Suprapubic skin (tissue), 4 donors: ENCODE measurements around the gene PCYOX1L.

Source experiments
- POLR2A ChIP-seq, 2 donors: fragments of 450-650 bp; IDR thresholded peaks; one replicate each; pipeline ENCODE4 v1.6.1; 2017; ENCODE audit warnings: antibody characterized with exemption in 2 of 2, mild to moderate bottlenecking in 2 of 2, moderate library complexity in 2 of 2
- POLR2AphosphoS5 ChIP-seq, 3 donors: sonication (generic); formaldehyde crosslinking; IDR thresholded peaks; one replicate each; pipeline ENCODE4 v1.6.1; 2017; ENCODE audit warnings: antibody characterized with exemption in 3 of 3
- TF ChIP-seq, protein P1 (sequence below), 2 donors: fragments of 200-600 bp in 1 of 2; fragments of 450-650 bp in 1 of 2; sonication (generic) in 1 of 2; IDR thresholded peaks; one replicate each; pipeline ENCODE4 v1.5.1; 2016 to 2019; ENCODE audit warnings: antibody characterized with exemption in 2 of 2, mild to moderate bottlenecking in 1 of 2, moderate library complexity in 1 of 2

DNA sequence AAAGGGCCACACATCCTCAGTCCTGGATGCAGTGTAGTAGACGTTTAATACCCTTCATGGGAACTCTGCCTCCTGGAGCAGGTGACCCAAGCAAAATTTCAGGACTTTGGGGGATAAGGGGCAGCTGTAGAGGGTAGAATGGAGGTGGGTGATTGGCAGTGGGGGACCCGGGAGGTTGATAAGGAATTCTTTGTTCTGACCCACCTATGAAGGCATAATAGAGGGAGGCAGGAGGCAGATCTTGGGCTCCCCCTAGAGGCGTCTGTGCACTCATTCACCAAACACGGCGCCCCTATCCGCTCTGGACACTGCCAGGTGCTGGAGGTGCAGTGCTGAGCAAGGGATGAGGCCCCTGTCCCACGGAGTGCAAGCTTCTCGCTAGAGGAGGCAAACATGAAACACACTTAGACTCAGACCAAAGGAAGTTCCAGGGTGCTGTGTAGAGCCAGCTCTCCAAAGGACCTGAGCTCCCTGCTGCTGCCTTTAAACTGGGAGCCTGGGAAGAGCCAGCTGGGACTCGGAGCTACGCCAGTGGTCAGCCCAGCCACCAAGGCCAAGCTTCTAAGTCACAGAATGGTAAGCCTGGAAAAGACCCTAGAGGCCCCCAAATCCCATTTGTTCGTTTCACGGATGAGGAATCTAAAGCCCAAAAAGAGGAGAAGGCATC lies 13.6 kb downstream of the PCYOX1L start:
- TF ChIP-seq POLR2A (IDR thresholded peaks at IDR 0.05) (no peak), POLR2AphosphoS5 (IDR thresholded peaks at IDR 0.05) (no peak)
- TF ChIP-seq, protein P1, sequence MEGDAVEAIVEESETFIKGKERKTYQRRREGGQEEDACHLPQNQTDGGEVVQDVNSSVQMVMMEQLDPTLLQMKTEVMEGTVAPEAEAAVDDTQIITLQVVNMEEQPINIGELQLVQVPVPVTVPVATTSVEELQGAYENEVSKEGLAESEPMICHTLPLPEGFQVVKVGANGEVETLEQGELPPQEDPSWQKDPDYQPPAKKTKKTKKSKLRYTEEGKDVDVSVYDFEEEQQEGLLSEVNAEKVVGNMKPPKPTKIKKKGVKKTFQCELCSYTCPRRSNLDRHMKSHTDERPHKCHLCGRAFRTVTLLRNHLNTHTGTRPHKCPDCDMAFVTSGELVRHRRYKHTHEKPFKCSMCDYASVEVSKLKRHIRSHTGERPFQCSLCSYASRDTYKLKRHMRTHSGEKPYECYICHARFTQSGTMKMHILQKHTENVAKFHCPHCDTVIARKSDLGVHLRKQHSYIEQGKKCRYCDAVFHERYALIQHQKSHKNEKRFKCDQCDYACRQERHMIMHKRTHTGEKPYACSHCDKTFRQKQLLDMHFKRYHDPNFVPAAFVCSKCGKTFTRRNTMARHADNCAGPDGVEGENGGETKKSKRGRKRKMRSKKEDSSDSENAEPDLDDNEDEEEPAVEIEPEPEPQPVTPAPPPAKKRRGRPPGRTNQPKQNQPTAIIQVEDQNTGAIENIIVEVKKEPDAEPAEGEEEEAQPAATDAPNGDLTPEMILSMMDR (IDR thresholded peaks at IDR 0.05): peak; percentile 49 to 80
